Measurements from ENCODE around the gene ATP5PD. TPM values are rescaled to one million over a fixed set of nuclear protein-coding genes. Genes with fewer than 3 reads are reported as not detected.

The ATP5PD gene
- total RNA-seq: 100 to 1,000 TPM; 218 to 264 TPM

DNA sequence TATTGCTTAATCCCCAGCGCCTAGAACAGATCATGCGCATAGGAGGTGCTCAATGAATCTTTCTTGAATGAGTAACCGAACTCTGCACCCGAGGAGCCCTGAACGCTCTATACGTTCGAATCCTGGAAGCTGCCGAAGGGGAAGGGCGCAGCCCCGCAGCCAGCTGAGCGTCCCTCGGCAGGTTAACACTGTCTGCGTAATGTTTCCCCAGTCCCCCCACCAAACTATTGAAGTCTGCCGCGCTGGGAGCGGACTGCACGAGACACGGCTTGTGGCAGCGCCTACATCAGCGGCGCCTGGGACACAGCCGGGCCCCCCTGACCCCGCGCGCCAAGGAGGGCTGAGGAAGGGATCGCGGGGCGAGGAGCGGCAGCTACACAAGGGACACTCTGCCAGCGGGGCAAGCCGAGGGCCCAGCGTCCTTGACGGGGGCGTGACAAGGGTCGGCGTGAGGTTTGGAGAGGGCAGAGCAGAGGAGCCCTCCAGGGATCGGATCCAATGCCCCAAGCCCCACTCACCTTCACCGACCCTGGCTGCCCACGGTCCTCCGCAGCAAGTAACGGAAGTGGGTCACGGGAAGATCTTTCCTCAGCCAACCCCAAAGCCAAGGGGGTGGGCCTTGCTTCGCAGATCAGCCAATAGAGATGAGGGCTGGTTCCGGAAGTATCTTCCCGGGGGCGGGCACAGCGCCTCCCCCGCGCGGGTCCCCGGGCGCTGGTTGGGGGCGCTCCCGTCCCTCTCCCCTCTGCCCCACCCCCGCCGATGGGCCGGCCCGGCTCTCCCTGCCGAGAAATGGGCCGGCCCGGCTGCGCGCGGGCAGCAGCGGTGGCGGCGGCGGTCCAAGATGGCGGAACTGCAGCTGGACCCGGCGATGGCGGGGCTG is at the start of gene ATP5PD, which contains the start of gene KCTD2:
Gene ATP5PD, minus strand, starts transcription at position 563 of the 883 bp plus-strand sequence. CDS start 4,319 bp downstream, outside the sequence.
Gene KCTD2, plus strand, starts transcription at position 819 of the 883 bp plus-strand sequence. Its CDS starts 26 bp downstream, at position 845.

DNA sequence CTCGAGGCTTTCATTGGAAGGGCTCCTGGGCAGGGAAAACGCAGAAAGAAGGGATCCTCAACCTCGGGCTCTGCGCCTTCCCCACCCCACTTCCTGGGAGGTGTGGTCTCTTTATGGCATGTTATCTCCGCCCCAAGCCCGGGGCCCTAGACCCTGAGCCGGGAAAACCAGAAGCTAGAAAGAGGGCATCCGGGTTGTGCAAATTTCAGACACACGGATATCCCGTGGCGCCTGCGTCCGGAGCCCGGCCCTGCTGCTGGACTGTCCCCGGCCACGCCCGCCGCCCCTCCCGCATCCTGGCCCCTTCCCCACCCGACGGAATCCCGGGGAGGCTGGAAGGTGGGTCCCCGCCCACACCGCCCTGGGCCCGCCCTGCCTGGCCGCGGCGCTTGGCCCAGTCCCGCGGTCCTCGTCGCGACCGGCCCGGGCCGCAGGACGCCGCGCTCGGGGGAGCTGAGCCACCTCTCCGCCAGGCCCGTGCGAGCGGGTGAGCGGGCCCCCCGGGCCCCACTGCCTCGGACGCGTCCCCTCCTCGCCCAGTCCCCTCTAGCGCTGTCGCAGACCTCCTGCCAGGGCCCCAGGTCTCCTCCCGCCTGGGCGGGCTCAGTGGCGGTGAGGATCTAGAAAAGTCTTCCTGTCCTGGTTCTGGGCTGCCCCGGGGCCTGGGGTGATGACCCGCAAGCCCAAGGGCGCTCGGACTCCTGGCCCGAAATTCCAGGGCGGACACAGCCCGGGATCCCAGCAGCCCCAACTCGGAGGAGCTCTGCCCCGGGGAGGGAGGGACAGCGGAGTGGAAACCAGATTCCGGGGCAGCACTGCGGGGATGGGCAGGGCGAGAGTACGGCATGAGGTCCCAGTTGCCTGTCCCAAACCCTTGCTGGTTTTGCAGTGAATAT is 41.0 kb upstream of the ATP5PD start, which contains the start of gene SLC16A5:
Gene SLC16A5, plus strand, starts transcription at position 397 of the 896 bp plus-strand sequence. CDS start 5,683 bp downstream, outside the sequence.

DNA sequence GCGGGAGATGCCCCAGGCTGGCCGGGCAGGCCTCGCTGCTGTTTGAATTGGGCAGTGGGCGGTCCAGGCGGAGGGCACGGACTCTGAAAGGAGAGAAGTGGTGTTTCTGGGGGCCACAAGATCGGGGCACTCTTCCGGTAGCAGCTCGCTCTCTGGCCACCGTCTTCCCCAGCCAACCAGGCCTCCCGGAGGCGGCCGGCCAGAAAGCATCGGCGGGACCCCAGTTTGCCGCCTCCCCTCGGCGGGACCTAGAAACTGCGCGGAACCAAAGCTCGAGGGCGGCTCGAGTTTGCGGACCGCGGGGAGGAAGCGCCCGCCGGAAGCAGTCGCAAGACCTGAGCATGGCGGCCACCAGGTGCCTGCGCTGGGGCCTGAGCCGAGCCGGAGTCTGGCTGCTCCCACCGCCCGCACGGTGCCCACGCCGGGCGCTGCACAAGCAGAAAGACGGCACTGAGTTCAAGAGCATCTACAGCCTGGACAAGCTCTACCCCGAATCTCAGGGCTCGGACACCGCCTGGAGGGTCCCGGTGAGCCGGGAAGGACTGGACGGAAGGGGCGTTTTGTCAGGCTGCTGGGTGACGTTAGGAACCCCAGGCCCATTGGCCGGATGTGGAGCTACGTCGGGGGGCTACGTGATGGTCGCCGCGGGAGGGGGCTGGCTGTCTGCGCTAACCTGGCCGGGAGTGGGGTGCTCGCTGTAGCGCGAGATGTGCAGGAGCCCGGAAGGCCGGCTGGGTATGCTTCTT is 34.2 kb downstream of the ATP5PD start, which contains the start of gene MRPL58:
Gene MRPL58, plus strand, starts transcription at position 325 of the 746 bp plus-strand sequence. Its CDS starts 17 bp downstream, at position 342.

Small RNAs within 50 kb of the gene (small RNA-seq; reads per million reads assigned to genes)
- gene AC111186.1 (0 reads per million in 2 donors), gene RF00019 (0 reads per million in 2 donors), gene RN7SL573P (0 reads per million in 2 donors), gene RNU6-362P (0 reads per million in 2 donors)

Other genes starting within 250 kb of the ATP5PD start
- gene GRIN2C, start 187.1 kb downstream of the ATP5PD start, total RNA-seq: not detected
- 10 to 100 TPM; 16.9 to 22.3 TPM for gene FDXR, start 174.0 kb downstream of the ATP5PD start, total RNA-seq
- not detected for gene FADS6, start 153.3 kb downstream of the ATP5PD start, total RNA-seq
- not detected for gene USH1G, start 123.7 kb downstream of the ATP5PD start, total RNA-seq
- gene OTOP2, start 122.7 kb downstream of the ATP5PD start, total RNA-seq: not detected
- not detected for gene OTOP3, start 111.1 kb downstream of the ATP5PD start, total RNA-seq
- gene HID1, start 74.2 kb downstream of the ATP5PD start, total RNA-seq: not detected
- gene CDR2L, start 59.3 kb downstream of the ATP5PD start, total RNA-seq: 1 to 10 TPM; 4.1 to 6.0 TPM
- gene MRPL58, start 34.3 kb downstream of the ATP5PD start, total RNA-seq: 10 to 100 TPM; 29.3 to 36.0 TPM
- gene KCTD2, start 256 bp upstream of the ATP5PD start, total RNA-seq: 10 to 100 TPM; 16.0 to 20.0 TPM
- 10 to 100 TPM; 12.0 to 17.0 TPM for gene SLC16A5, start 41.0 kb upstream of the ATP5PD start, total RNA-seq
- 1 to 10 TPM; 3.8 to 4.0 TPM for gene ARMC7, start 63.0 kb upstream of the ATP5PD start, total RNA-seq
- 10 to 100 TPM; 40.3 to 42.6 TPM for gene NT5C, start 84.8 kb upstream of the ATP5PD start, total RNA-seq
- gene JPT1, start 107.5 kb upstream of the ATP5PD start, total RNA-seq: 100 to 1,000 TPM; 109 to 238 TPM
- 10 to 100 TPM; 55.1 to 86.6 TPM for gene SUMO2, start 136.0 kb upstream of the ATP5PD start, total RNA-seq
- gene NUP85, start 158.7 kb upstream of the ATP5PD start, total RNA-seq: 10 to 100 TPM; 36.8 to 59.9 TPM
- gene GGA3, start 214.6 kb upstream of the ATP5PD start, total RNA-seq: 10 to 100 TPM; 13.8 to 15.0 TPM
- gene MRPS7, start 214.9 kb upstream of the ATP5PD start, total RNA-seq: 10 to 100 TPM; 55.7 to 82.6 TPM
- 10 to 100 TPM in 1 of 2 donors, 1 to 10 TPM in 1; 4.7 to 10.7 TPM for gene MIF4GD, start 224.3 kb upstream of the ATP5PD start, total RNA-seq
- 10 to 100 TPM in 1 of 2 donors, 1 to 10 TPM in 1; 4.5 to 11.0 TPM for gene SLC25A19, start 242.5 kb upstream of the ATP5PD start, total RNA-seq

All from melanocyte of skin (primary cell).